Measurements from ENCODE around the gene CEP85L.
A peak's percentile ranks its signal among the peaks of the same experiment; 100 is the strongest.

Gene CEP85L

GRCh38 chr6:118651282-118652050, at the start of gene CEP85L:
Gene CEP85L (minus strand): TSS chr6:118651591. CDS start chr6:118651269, 322 bp downstream.
- peak; percentile 77 for TF ChIP-seq POLR2A (IDR thresholded peaks at IDR 0.05; ENCODE audit: low read depth, low read length)
- peak; percentile 70 for DNase-seq (ENCODE audit: insufficient read length, low spot score)
- FAIRE-seq: no peak

GRCh38 chr6:118700531-118700930, 49.1 kb upstream of the CEP85L start:
- FAIRE-seq (no peak), DNase-seq (ENCODE audit: insufficient read length, low spot score) (no peak)
- no peak for TF ChIP-seq POLR2A (IDR thresholded peaks at IDR 0.05; ENCODE audit: low read depth, low read length)

DNA sequence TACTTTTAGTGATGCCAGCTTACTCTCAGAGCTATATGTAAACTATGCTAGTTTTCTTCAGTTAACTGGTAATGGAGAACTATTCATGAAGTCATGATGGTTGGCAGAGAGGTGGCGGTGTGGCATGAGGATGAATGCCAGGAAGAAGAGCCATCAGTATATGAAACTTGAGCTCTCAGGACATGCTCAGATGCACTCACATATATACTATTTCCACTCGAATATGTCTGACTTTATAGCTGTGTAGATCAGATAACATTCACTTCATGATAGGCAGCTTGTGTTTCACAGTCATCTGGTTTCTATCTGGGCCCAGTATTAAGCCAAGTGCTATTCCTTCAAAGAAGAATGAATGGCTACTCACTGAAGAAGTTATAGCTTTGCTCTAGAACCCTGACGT, 46.2 kb upstream of the CEP85L start:
- no peak for TF ChIP-seq POLR2A (IDR thresholded peaks at IDR 0.05; ENCODE audit: low read depth, low read length)
- no peak for FAIRE-seq
- no peak for DNase-seq (ENCODE audit: insufficient read length, low spot score)

DNA sequence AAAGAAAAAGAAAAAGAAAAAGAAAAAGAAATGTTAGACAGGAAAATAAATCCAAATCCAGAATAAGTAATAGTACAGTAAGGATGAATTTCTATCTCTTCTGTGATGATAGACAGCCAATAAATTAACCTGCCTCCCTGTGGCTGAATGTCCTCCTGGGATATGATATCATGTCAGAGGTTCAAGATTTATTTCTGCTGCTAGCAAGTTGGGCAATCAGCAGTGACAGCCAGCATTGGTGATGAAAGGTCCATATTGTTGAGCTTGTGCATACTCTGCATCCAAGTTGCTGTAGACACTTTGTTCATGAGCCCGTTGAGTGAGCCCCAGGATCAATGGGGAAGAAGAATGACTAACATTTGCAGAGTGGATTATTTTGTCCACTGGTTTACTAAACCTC, 44.9 kb upstream of the CEP85L start:
- no peak for TF ChIP-seq POLR2A (IDR thresholded peaks at IDR 0.05; ENCODE audit: low read depth, low read length)
- DNase-seq (ENCODE audit: insufficient read length, low spot score) (no peak), FAIRE-seq (no peak)

GRCh38 chr6:118693562-118693961, 42.2 kb upstream of the CEP85L start:
- DNase-seq (ENCODE audit: insufficient read length, low spot score) (no peak), FAIRE-seq (no peak)
- TF ChIP-seq POLR2A (IDR thresholded peaks at IDR 0.05; ENCODE audit: low read depth, low read length): no peak

GRCh38 chr6:118685823-118686449, 34.5 kb upstream of the CEP85L start:
- DNase-seq (ENCODE audit: insufficient read length, low spot score) (no peak), FAIRE-seq (no peak)
- TF ChIP-seq POLR2A (IDR thresholded peaks at IDR 0.05; ENCODE audit: low read depth, low read length): no peak

- TF ChIP-seq POLR2A (IDR thresholded peaks at IDR 0.05; ENCODE audit: low read depth, low read length): no peak
- DNase-seq (ENCODE audit: insufficient read length, low spot score): no peak
- no peak for FAIRE-seq
Measured at GRCh38 chr6:118683881-118684872, 32.8 kb upstream of the CEP85L start.

DNA sequence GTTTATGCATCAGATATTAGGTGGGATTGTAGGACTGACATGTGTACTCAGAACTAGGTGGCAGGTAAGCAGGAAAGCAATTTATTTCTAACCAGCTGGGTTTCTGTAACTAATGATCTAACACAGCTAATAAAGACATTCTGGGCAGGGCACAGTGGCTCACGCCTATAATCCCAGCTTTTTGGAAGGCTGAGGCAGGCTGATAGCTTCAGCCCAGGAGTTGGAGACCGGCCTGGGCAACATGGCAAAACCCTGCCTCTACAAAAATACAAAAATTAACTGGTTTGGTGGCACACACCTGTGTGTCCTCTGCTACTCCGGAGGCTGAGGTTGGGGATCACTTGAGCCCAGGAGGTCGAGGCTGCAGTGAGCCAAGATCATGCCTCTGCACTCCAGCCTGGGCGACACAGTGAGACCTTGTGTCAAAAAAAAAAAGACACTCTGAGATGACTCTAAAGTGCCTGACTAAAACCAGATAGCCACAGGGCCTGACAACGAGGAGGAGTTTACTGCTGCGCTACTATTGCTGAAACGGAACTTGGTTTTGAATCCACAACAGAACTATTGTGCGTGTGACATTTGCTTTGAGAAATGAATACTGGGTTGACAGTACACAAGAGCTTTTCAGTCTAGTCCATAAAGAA, 29.2 kb upstream of the CEP85L start:
- no peak for DNase-seq (ENCODE audit: insufficient read length, low spot score)
- no peak for TF ChIP-seq POLR2A (IDR thresholded peaks at IDR 0.05; ENCODE audit: low read depth, low read length)
- FAIRE-seq: no peak

DNA sequence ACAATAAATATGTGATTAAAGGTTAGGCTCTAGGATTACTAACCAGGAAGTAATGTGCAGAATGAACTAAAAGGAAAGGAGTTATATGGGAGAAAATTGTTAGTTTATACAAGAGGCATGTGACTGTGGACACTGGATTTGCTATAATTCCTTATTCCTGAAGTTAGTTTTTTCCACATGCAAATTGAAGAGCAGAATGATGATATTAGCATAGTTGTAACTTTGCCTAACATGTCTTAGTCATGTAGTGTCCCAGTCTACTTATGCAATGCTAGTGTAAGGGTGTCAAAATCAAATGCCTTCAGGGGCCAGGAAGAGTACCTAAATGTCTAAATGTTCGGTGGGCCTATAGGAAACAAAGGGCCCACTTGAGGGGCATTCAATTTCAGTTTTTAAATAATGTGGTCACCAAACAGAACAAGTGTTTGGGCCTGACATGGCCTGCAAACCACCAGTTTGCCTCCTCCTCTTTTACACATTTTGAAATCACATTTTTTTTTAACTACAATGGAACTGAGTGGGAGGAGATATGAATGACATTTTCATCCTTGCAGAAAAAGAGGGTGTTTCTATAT, 28.0 kb upstream of the CEP85L start:
- no peak for FAIRE-seq
- TF ChIP-seq POLR2A (IDR thresholded peaks at IDR 0.05; ENCODE audit: low read depth, low read length): no peak
- DNase-seq (ENCODE audit: insufficient read length, low spot score): no peak

GRCh38 chr6:118678866-118679265, 27.5 kb upstream of the CEP85L start:
- no peak for DNase-seq (ENCODE audit: insufficient read length, low spot score)
- TF ChIP-seq POLR2A (IDR thresholded peaks at IDR 0.05; ENCODE audit: low read depth, low read length): no peak
- FAIRE-seq: no peak

- no peak for TF ChIP-seq POLR2A (IDR thresholded peaks at IDR 0.05; ENCODE audit: low read depth, low read length)
- DNase-seq (ENCODE audit: insufficient read length, low spot score) (no peak), FAIRE-seq (no peak)
Measured at GRCh38 chr6:118677193-118677592, 25.8 kb upstream of the CEP85L start.

DNA sequence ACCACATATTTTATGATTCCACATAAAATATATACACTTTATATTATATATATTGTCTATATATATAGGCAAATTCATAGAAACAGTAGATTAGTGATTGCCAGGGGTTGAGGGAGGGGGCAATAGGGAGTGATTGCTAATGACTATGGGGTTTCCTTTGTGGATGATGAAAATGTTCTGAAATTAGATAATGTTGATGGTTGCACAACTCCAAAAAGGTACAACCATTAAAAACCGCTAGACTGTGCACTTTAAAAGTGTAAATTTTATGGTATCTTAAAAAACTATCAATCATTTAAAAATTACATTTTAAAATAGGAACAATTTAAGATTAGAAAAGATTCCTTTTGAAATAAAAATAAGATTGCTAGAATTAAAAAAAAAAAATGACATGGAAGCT, 23.8 kb upstream of the CEP85L start:
- no peak for TF ChIP-seq POLR2A (IDR thresholded peaks at IDR 0.05; ENCODE audit: low read depth, low read length)
- FAIRE-seq: no peak
- no peak for DNase-seq (ENCODE audit: insufficient read length, low spot score)

DNA sequence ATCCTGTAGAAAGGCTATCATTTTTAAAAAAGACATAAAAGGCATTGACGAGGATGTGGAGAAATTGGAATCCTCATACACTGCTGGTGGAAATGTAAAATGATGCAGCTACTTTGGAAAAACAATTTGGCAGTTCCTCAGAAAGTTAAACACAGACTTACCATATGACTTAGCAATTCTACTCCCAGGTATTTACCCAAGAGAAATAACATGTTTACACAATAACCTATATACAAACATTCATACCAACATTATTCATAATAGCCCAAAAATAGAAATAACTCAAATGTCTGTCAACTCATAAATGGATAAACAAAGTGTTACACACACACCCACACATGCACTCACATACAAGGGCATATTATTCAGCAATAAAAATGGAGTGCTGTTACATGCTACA, 23.4 kb upstream of the CEP85L start:
- no peak for TF ChIP-seq POLR2A (IDR thresholded peaks at IDR 0.05; ENCODE audit: low read depth, low read length)
- DNase-seq (ENCODE audit: insufficient read length, low spot score) (no peak), FAIRE-seq (no peak)

All from H54 (cell line).